Fibroblast of the aortic adventitia (primary cell): Measurements from ENCODE around the gene THNSL1. TPM values are rescaled to one million over a fixed set of nuclear protein-coding genes. Genes with fewer than 3 reads are reported as not detected.

Source experiments
- DNase-seq: peaks from one replicate; pipeline ENCODE4 v3.0.0-alpha.2; 2010; ENCODE audit warnings: low read depth
- H3K4me3 ChIP-seq: 2 replicates; pipeline ENCODE4 v1.5.1; 2011; ENCODE audit warnings: low read depth, mild to moderate bottlenecking, control low read depth, low read length, moderate library complexity
- CTCF ChIP-seq: IDR thresholded peaks from 2 replicates; pipeline ENCODE4 v1.5.1; 2011; ENCODE audit warnings: mild to moderate bottlenecking, low read length, control low read depth, inconsistent platforms; ENCODE audit not compliant: insufficient read depth
- total RNA-seq: library from RNA; depleted of rRNA; stranded (reverse); fragments of >200 nt; gene quantifications from 2 replicates; pipeline ENCODE4 v1.2.3, GENCODE V29; 2012; ENCODE audit warnings: low replicate concordance

The THNSL1 gene
- total RNA-seq, 1 donor, result 6.0 TPM

- no peak for DNase-seq
- H3K4me3 ChIP-seq, result no peak overlapping the region
- no peak for TF ChIP-seq CTCF
These were observed 34.0 kb downstream of the THNSL1 start for GRCh38 chr10:25050402-25050801.

GRCh38 chr10:25052012-25052411 lies 35.6 kb downstream of the THNSL1 start:
- no peak for DNase-seq
- H3K4me3 ChIP-seq, result no peak overlapping the region

GRCh38 chr10:25056726-25057125 lies 40.3 kb downstream of the THNSL1 start:
- DNase-seq, result no peak
- no peak overlapping the region for H3K4me3 ChIP-seq
- no peak for TF ChIP-seq CTCF

More at GRCh38 chr10:25052012-25052411, 35.6 kb downstream of the THNSL1 start:
- TF ChIP-seq CTCF, result no peak

GRCh38 chr10:25057886-25058285 lies 41.5 kb downstream of the THNSL1 start:
- no peak for DNase-seq
- no peak overlapping the region for H3K4me3 ChIP-seq
- no peak for TF ChIP-seq CTCF

GRCh38 chr10:25059990-25060389 lies 43.6 kb downstream of the THNSL1 start:
- no peak for TF ChIP-seq CTCF
- peak; percentile 96 for DNase-seq
- H3K4me3 ChIP-seq, result no peak overlapping the region

GRCh38 chr10:25061125-25061524 lies 44.7 kb downstream of the THNSL1 start:
- no peak overlapping the region for H3K4me3 ChIP-seq
- no peak for DNase-seq
- no peak for TF ChIP-seq CTCF

GRCh38 chr10:25061711-25062449 lies 45.5 kb downstream of the THNSL1 start:
- DNase-seq, result peak; percentile 68
- peak overlapping the region; percentile 50 for H3K4me3 ChIP-seq
- TF ChIP-seq CTCF, result no peak
